Chondrocyte (in vitro differentiated cells): ENCODE data around the gene NOD2. TPM values are rescaled to one million over a fixed set of nuclear protein-coding genes. Genes with fewer than 3 reads are reported as not detected.

Source experiments
- DNase-seq: peaks from one replicate; pipeline ENCODE4 v3.0.0; 2021; ENCODE audit warnings: mixed read lengths, low spot score
- H3K27ac Mint-ChIP-seq: one replicate; pipeline ENCODE4 v1.8.0; 2021; ENCODE audit warnings: mild to moderate bottlenecking, moderate library complexity, mixed read lengths; ENCODE audit not compliant: unreplicated experiment
- H3K27me3 Mint-ChIP-seq: 2 replicates; pipeline ENCODE4 v1.8.0; 2021; ENCODE audit warnings: low read depth, mixed read lengths
- H3K36me3 Mint-ChIP-seq: 2 replicates; pipeline ENCODE4 v1.8.0; 2021; ENCODE audit warnings: low read depth, mixed read lengths
- H3K4me1 Mint-ChIP-seq: 2 replicates; pipeline ENCODE4 v1.8.0; 2021; ENCODE audit warnings: low read depth, mild to moderate bottlenecking, mixed read lengths
- H3K4me3 Mint-ChIP-seq: one replicate; pipeline ENCODE4 v1.8.0; 2021; ENCODE audit warnings: mild to moderate bottlenecking, moderate library complexity, mixed read lengths; ENCODE audit not compliant: unreplicated experiment
- H3K9me3 Mint-ChIP-seq: 2 replicates; pipeline ENCODE4 v1.8.0; 2021; ENCODE audit warnings: low read depth, mixed read lengths
- CTCF ChIP-seq: fragments of 200-600 bp; sonication (generic); IDR thresholded peaks from 2 replicates; pipeline ENCODE4 v1.5.0; 2021; ENCODE audit warnings: antibody characterized with exemption, mild to moderate bottlenecking, moderate library complexity
- total RNA-seq: library from RNA; stranded (reverse); gene quantifications from 3 replicates; pipeline ENCODE4 v1.2.1, GENCODE V29; 2021

NOD2 gene
- total RNA-seq, 1 donor from 2014 or later: 0.05 TPM

GRCh38 chr16:50673496-50674275 lies 19.7 kb upstream of the NOD2 start:
- H3K27me3 Mint-ChIP-seq: no peaks in the 10 kb centered on the region
- no peak overlapping the region for H3K27ac Mint-ChIP-seq
- no peaks in the 10 kb centered on the region for H3K4me1 Mint-ChIP-seq
- H3K9me3 Mint-ChIP-seq: peaks cover 12% of the 10 kb centered on the region
- peaks cover 1% of the 10 kb centered on the region for H3K36me3 Mint-ChIP-seq
- peak; percentile 90 for DNase-seq
- no peak for TF ChIP-seq CTCF
- no peak overlapping the region for H3K4me3 Mint-ChIP-seq

- TF ChIP-seq CTCF: no peak
- Mint-ChIP-seq H3K36me3 (peaks cover 1% of the 10 kb centered on the region), H3K27ac (no peak overlapping the region), H3K27me3 (no peaks in the 10 kb centered on the region), H3K4me3 (no peak overlapping the region), H3K4me1 (no peaks in the 10 kb centered on the region), H3K9me3 (peaks cover 12% of the 10 kb centered on the region)
- DNase-seq: no peak
Measured at GRCh38 chr16:50674831-50675230, 18.6 kb upstream of the NOD2 start.

- H3K27ac Mint-ChIP-seq: no peak overlapping the region
- H3K4me1 Mint-ChIP-seq: no peaks in the 10 kb centered on the region
- H3K9me3 Mint-ChIP-seq: peaks cover 12% of the 10 kb centered on the region
- H3K27me3 Mint-ChIP-seq: no peaks in the 10 kb centered on the region
- no peak for TF ChIP-seq CTCF
- DNase-seq: peak; percentile 40
- H3K36me3 Mint-ChIP-seq: peaks cover 1% of the 10 kb centered on the region
- H3K4me3 Mint-ChIP-seq: no peak overlapping the region
Measured at GRCh38 chr16:50675686-50676610, 17.5 kb upstream of the NOD2 start.

GRCh38 chr16:50676684-50677225 lies 16.7 kb upstream of the NOD2 start:
- DNase-seq: peak; percentile 52
- Mint-ChIP-seq H3K4me3 (no peak overlapping the region), H3K4me1 (no peaks in the 10 kb centered on the region), H3K27me3 (no peaks in the 10 kb centered on the region), H3K36me3 (peaks cover under 1% of the 10 kb centered on the region), H3K27ac (no peak overlapping the region), H3K9me3 (peaks cover 7% of the 10 kb centered on the region)
- no peak for TF ChIP-seq CTCF

GRCh38 chr16:50677351-50677750 lies 16.1 kb upstream of the NOD2 start:
- Mint-ChIP-seq H3K27ac (no peak overlapping the region), H3K36me3 (no peaks in the 10 kb centered on the region), H3K9me3 (peaks cover 2% of the 10 kb centered on the region), H3K4me1 (no peaks in the 10 kb centered on the region), H3K27me3 (no peaks in the 10 kb centered on the region), H3K4me3 (no peak overlapping the region)
- peak; percentile 52 for TF ChIP-seq CTCF
- DNase-seq: peak; percentile 77
